H1 (cell line): ENCODE results near the gene CBLN1. TPM values are rescaled to one million over a fixed set of nuclear protein-coding genes. Genes with fewer than 3 reads are reported as not detected.

ENCODE experiments used
- CTCF ChIA-PET: fragments of 300-600 bp; sonication (Branson Sonifier 250); formaldehyde crosslinking; loops from one replicate; lab custom pipeline; 2021; ENCODE audit not compliant: partially characterized antibody; lab: Charles Lee
- POLR2A ChIA-PET: fragments of 300-600 bp; sonication (Branson Sonifier 250); formaldehyde crosslinking; loops from one replicate; lab custom pipeline; 2021; ENCODE audit warnings: inconsistent platforms; ENCODE audit not compliant: partially characterized antibody; lab: Charles Lee
- DNase-seq, 2 experiments: peaks; one replicate each; pipeline versions ENCODE4 v3.0.0 to v3.0.0-alpha.2; 2010 to 2022; ENCODE audit warnings: low spot score in 2 of 2, low read depth in 1 of 2, mixed read lengths in 1 of 2
- FAIRE-seq: peaks from 2 replicates; lab custom pipeline; 2011; peaks lifted over from hg19 to GRCh38; lab: Jason Lieb, UNC
- H2AFZ ChIP-seq: 2 replicates; pipeline ENCODE4 v1.8.1; 2012; ENCODE audit warnings: low read length, inconsistent platforms
- H2AK5ac ChIP-seq: 2 replicates; pipeline ENCODE4 v1.6.1; 2013; ENCODE audit warnings: low read depth, low read length
- H2BK120ac ChIP-seq: replicated peaks from 2 replicates; pipeline ENCODE3; 2013; ENCODE audit warnings: low read depth, low read length, inconsistent platforms
- H2BK12ac ChIP-seq: 2 replicates; pipeline ENCODE4 v1.6.1; 2013; ENCODE audit warnings: low read depth, low read length
- H2BK15ac ChIP-seq: 2 replicates; pipeline ENCODE4 v1.6.1; 2013; ENCODE audit warnings: low read length
- H2BK20ac ChIP-seq: 2 replicates; pipeline ENCODE4 v1.6.1; 2013; ENCODE audit warnings: low read length
- H2BK5ac ChIP-seq: 2 replicates; pipeline ENCODE4 v1.6.1; 2013; ENCODE audit warnings: low read depth, low read length
- H3K14ac ChIP-seq: 2 replicates; pipeline ENCODE4 v1.6.1; 2013; ENCODE audit warnings: inconsistent platforms; ENCODE audit not compliant: insufficient read length
- H3K18ac ChIP-seq: 2 replicates; pipeline ENCODE4 v1.6.1; 2013; ENCODE audit warnings: low read length; ENCODE audit errors: extremely low read depth
- H3K23ac ChIP-seq: 2 replicates; pipeline ENCODE4 v1.6.1; 2013; ENCODE audit warnings: inconsistent platforms; ENCODE audit not compliant: insufficient read length
- H3K23me2 ChIP-seq: 2 replicates; pipeline ENCODE4 v1.6.1; 2013; ENCODE audit warnings: low read depth, low read length
- H3K27ac ChIP-seq: 2 replicates; pipeline ENCODE4 v1.6.1; 2011; ENCODE audit warnings: low read depth, low read length, inconsistent platforms
- H3K27me3 ChIP-seq, 4 experiments: replicated peaks in 1 of 4; 1 replicate in 1 of 4; 2 replicates in 3 of 4; pipeline versions ENCODE4 v1.6.1 to v1.8.1; 2011 to 2013; ENCODE audit warnings: low read length in 3 of 4, mild to moderate bottlenecking in 3 of 4, inconsistent platforms in 2 of 4, mixed read lengths in 2 of 4, moderate library complexity in 1 of 4; ENCODE audit not compliant: control insufficient read depth in 3 of 4, insufficient read depth in 3 of 4; ENCODE audit errors: extremely low read depth in 1 of 4
- H3K36me3 ChIP-seq, 4 experiments: 2 replicates each; pipeline versions ENCODE4 v1.6.1 to v1.8.1; 2011 to 2013; ENCODE audit warnings: mild to moderate bottlenecking in 4 of 4, low read length in 3 of 4, moderate library complexity in 2 of 4, control low read depth in 1 of 4, inconsistent platforms in 1 of 4; ENCODE audit not compliant: insufficient read depth in 4 of 4, control insufficient read depth in 2 of 4
- H3K4ac ChIP-seq: replicated peaks from 2 replicates; pipeline ENCODE3; 2013; ENCODE audit warnings: low read length, low read depth, mixed read lengths, inconsistent platforms; ENCODE audit not compliant: insufficient read length
- H3K4me1 ChIP-seq, 4 experiments: replicated peaks in 1 of 4; 1 replicate in 1 of 4; 2 replicates in 3 of 4; pipeline versions ENCODE4 v1.6.1 to v1.8.1; 2011 to 2013; ENCODE audit warnings: low read length in 3 of 4, inconsistent platforms in 2 of 4, mixed read lengths in 1 of 4; ENCODE audit not compliant: insufficient read depth in 4 of 4, control insufficient read depth in 3 of 4
- H3K4me2 ChIP-seq, 2 experiments: 2 replicates each; pipeline versions ENCODE4 v1.6.1 to v1.8.1; 2011 to 2013; ENCODE audit warnings: low read depth in 2 of 2, low read length in 2 of 2, control low read depth in 1 of 2, inconsistent platforms in 1 of 2, mild to moderate bottlenecking in 1 of 2; ENCODE audit not compliant: insufficient read depth in 1 of 2
- H3K4me3 ChIP-seq, 4 experiments: fragments of 200-600, 300-600 bp in 1 of 4; sonication (generic), shearing (Covaris generic), sonication (Bioruptor Twin) in 1 of 4; 2 replicates each; pipeline versions ENCODE4 v1.5.1 to v1.8.1; 2011 to 2016; ENCODE audit warnings: low read length in 4 of 4, low read depth in 3 of 4, control low read depth in 2 of 4, inconsistent platforms in 2 of 4, mild to moderate bottlenecking in 2 of 4, mixed read lengths in 1 of 4, moderate library complexity in 1 of 4; ENCODE audit not compliant: insufficient read depth in 2 of 4; ENCODE audit errors: extremely low read depth in 1 of 4
- H3K56ac ChIP-seq: replicated peaks from 2 replicates; pipeline ENCODE3; 2013; ENCODE audit warnings: low read depth, mild to moderate bottlenecking, mixed read lengths, low read length, inconsistent platforms; ENCODE audit not compliant: insufficient read length
- H3K79me1 ChIP-seq: 2 replicates; pipeline ENCODE4 v1.6.1; 2013; ENCODE audit warnings: low read depth, low read length, control low read depth
- H3K79me2 ChIP-seq, 2 experiments: 2 replicates each; pipeline versions ENCODE4 v1.6.1 to v1.8.1; 2012 to 2013; ENCODE audit warnings: low read length in 2 of 2, mild to moderate bottlenecking in 2 of 2, inconsistent platforms in 1 of 2; ENCODE audit not compliant: insufficient read depth in 2 of 2, control insufficient read depth in 1 of 2
- H3K9ac ChIP-seq, 4 experiments: replicated peaks in 1 of 4; 1 replicate in 1 of 4; 2 replicates in 3 of 4; pipeline versions ENCODE4 v1.6.1 to v1.8.1; 2011 to 2013; ENCODE audit warnings: low read depth in 3 of 4, low read length in 3 of 4, control low read depth in 2 of 4, mild to moderate bottlenecking in 2 of 4, moderate library complexity in 2 of 4, inconsistent platforms in 1 of 4; ENCODE audit errors: extremely low read depth in 1 of 4
- H3K9me3 ChIP-seq, 2 experiments: 2 replicates each; pipeline versions ENCODE4 v1.6.1 to v1.8.1; 2012 to 2013; ENCODE audit warnings: mild to moderate bottlenecking in 2 of 2, moderate library complexity in 2 of 2, control low read depth in 1 of 2, inconsistent platforms in 1 of 2, low read depth in 1 of 2, low read length in 1 of 2, mixed read lengths in 1 of 2; ENCODE audit not compliant: insufficient read depth in 2 of 2
- H4K20me1 ChIP-seq, 2 experiments: replicated peaks in 1 of 2; 2 replicates each; pipeline versions ENCODE3 to v1.8.1; 2011 to 2013; ENCODE audit warnings: inconsistent platforms in 2 of 2, low read length in 2 of 2, mild to moderate bottlenecking in 1 of 2; ENCODE audit not compliant: insufficient read depth in 2 of 2, control insufficient read depth in 1 of 2
- H4K5ac ChIP-seq: 2 replicates; pipeline ENCODE4 v1.6.1; 2013; ENCODE audit warnings: low read length, low read depth, mixed read lengths, inconsistent platforms; ENCODE audit not compliant: insufficient read length
- H4K8ac ChIP-seq: 2 replicates; pipeline ENCODE4 v1.8.0; 2013; ENCODE audit warnings: mild to moderate bottlenecking, moderate library complexity, low read length, inconsistent platforms; ENCODE audit not compliant: insufficient read depth; ENCODE audit errors: extremely low read depth
- H4K91ac ChIP-seq: replicated peaks from 2 replicates; pipeline ENCODE3; 2013; ENCODE audit warnings: low read length, mixed read lengths, inconsistent platforms; ENCODE audit not compliant: insufficient read length
- CTCF ChIP-seq, 3 experiments: IDR thresholded peaks; 1 replicate in 2 of 3; 2 replicates in 1 of 3; pipeline versions ENCODE4 v1.5.1 to v1.6.1; 2011; ENCODE audit warnings: low read length in 3 of 3, mild to moderate bottlenecking in 3 of 3, inconsistent platforms in 2 of 3, low read depth in 1 of 3, moderate library complexity in 1 of 3; ENCODE audit not compliant: insufficient read depth in 1 of 3; ENCODE audit errors: control extremely low read depth in 1 of 3
- GTF2F1 ChIP-seq: IDR thresholded peaks from 2 replicates; pipeline ENCODE4 v1.6.1; 2012; ENCODE audit warnings: low read depth, low read length, improper control_type of control experiment, borderline replicate concordance
- HDAC2 ChIP-seq, 2 experiments: fragments of 300-600 bp in 1 of 2; sonication (generic) in 1 of 2; IDR thresholded peaks; 2 replicates each; pipeline ENCODE4 v1.6.1; 2011 to 2012; ENCODE audit warnings: low read depth in 2 of 2, low read length in 2 of 2, mild to moderate bottlenecking in 2 of 2, moderate library complexity in 2 of 2, borderline replicate concordance in 1 of 2, inconsistent platforms in 1 of 2
- KDM4A ChIP-seq: IDR thresholded peaks from one replicate; pipeline ENCODE4 v1.7.1; 2012; ENCODE audit warnings: low read depth, mild to moderate bottlenecking, moderate library complexity, low read length, inconsistent platforms; ENCODE audit not compliant: severe bottlenecking
- NRF1 ChIP-seq: IDR thresholded peaks from 2 replicates; pipeline ENCODE4 v1.6.1; 2011; ENCODE audit warnings: mild to moderate bottlenecking, low read depth, low read length, improper control_type of control experiment
- RXRA ChIP-seq: IDR thresholded peaks from 2 replicates; pipeline ENCODE4 v1.6.1; 2011; ENCODE audit warnings: low read depth, mild to moderate bottlenecking, low read length, moderate library complexity; ENCODE audit not compliant: insufficient read depth
- SUZ12 ChIP-seq: fragments of 200-600 bp; sonication (generic); IDR thresholded peaks from 2 replicates; pipeline ENCODE4 v1.6.1; 2012; ENCODE audit warnings: mild to moderate bottlenecking, inconsistent platforms, low read length, moderate library complexity, mixed read lengths
- TBP ChIP-seq: IDR thresholded peaks from 2 replicates; pipeline ENCODE4 v1.6.1; 2011; ENCODE audit warnings: low read depth, low read length, improper control_type of control experiment
- WGBS, 2 experiments: shearing (Covaris generic) in 1 of 2; methylation state at CpG; one replicate each; pipeline versions ENCODE4 v1.1.6 to v1.1.7; 2013 to 2015; ENCODE audit warnings: low lambda C conversion rate in 2 of 2, mixed read lengths in 2 of 2, inconsistent platforms in 1 of 2, low coverage in 1 of 2, missing lambda C conversion rate in 1 of 2; ENCODE audit not compliant: insufficient replicate concordance in 2 of 2, insufficient coverage in 1 of 2, insufficient read length in 1 of 2; ENCODE audit errors: extremely low coverage in 1 of 2, missing lambda C conversion rate in 1 of 2; 5-methylcytosine and 5-hydroxymethylcytosine counted together
- polyA plus RNA-seq, 7 experiments: library from polyadenylated mRNA; depleted of rRNA in 3 of 7; stranded (reverse) in 5 of 7; unstranded in 2 of 7; fragments of >200 nt in 5 of 7; fragments of 200-250 nt in 2 of 7; gene quantifications; 1 replicate in 5 of 7; 2 replicates in 1 of 7; 4 replicates in 1 of 7; pipeline versions ENCODE4 v1.2.1 to v1.2.3, GENCODE V29; 2011 to 2013; ENCODE audit warnings: missing spikeins in 2 of 7, mixed read lengths in 2 of 7
- total RNA-seq: library from RNA; stranded (reverse); fragmentation: NEBNext Ultra II Directional; extraction: Animal tissue kit (Norgen Biotek cat#: 25700); gene quantifications from 2 replicates; pipeline ENCODE4 v1.2.1, GENCODE V29; 2021

The CBLN1 gene
- total and polyA plus RNA-seq, 2 of the 8 experiments (the other 6 are each of a cell fraction or from before 2014, with no cell fraction given) = 0.97 to 7.1 TPM

- Histone ChIP-seq H3K36me3 (no peaks in the 10 kb centered on the region), H3K4me3 (peak overlapping the region; percentile 11 to 56 (median 18); a peak in 5 of 8 replicates)
- FAIRE-seq = no peak
- peak; percentile 49; the same call in 1 of the 2 replicates for TF ChIP-seq TBP
- no peak for TF ChIP-seq HDAC2 (IDR thresholded peaks at IDR 0.05; ENCODE audit: borderline replicate concordance in 1 of 2, low read depth in 2 of 2, low read length in 2 of 2)
- TF ChIP-seq NRF1 = no peak
- no peak for TF ChIP-seq CTCF (IDR thresholded peaks at IDR 0.05; ENCODE audit: control extremely low read depth in 1 of 3, insufficient read depth in 1 of 3, low read depth in 1 of 3, low read length in 3 of 3)
- no peak for TF ChIP-seq RXRA
- TF ChIP-seq KDM4A = peak; percentile 34
- no peak for TF ChIP-seq GTF2F1
- peak; percentile 87 for TF ChIP-seq SUZ12
Observed at GRCh38 chr16:49275050-49275730, 6.4 kb downstream of the CBLN1 start.

More at GRCh38 chr16:49275050-49275730, 6.4 kb downstream of the CBLN1 start:
- Histone ChIP-seq H3K27ac (no peak overlapping the region), H4K8ac (no peak overlapping the region), H4K20me1 (peaks cover 9 to 34% of the 10 kb centered on the region in 2 experiments), H3K4ac (no peak overlapping the region), H2BK12ac (no peak overlapping the region), H3K56ac (no peak overlapping the region), H3K4me1 (peaks cover 2 to 23% (median 19%) of the 10 kb centered on the region in 4 experiments), H4K5ac (no peak overlapping the region), H2BK120ac (no peak overlapping the region), H3K18ac (peak overlapping the region; percentile 53; the same call in 1 of the 2 replicates), H2BK15ac (no peak overlapping the region), H2AK5ac (no peak overlapping the region), H3K23ac (no peak overlapping the region), H2BK5ac (no peak overlapping the region), H3K9ac (no peak overlapping the region), H3K23me2 (peaks cover 11% of the 10 kb centered on the region; the same call in 1 of the 2 replicates), H3K9me3 (no peaks in the 10 kb centered on the region), H3K79me1 (no peaks in the 10 kb centered on the region), H4K91ac (no peak overlapping the region), H3K79me2 (no peaks in the 10 kb centered on the region), H2AFZ (peak overlapping the region; percentile 1; the same call in 1 of the 2 replicates), H3K27me3 (peaks cover 70 to 84% (median 80%) of the 10 kb centered on the region in 4 experiments), H3K14ac (no peak overlapping the region), H2BK20ac (no peak overlapping the region), H3K4me2 (peak overlapping the region; percentile 60 to 87)
- ChIA-PET CTCF (interaction anchor here (0.8 to 6.9 kb wide), 2 partner anchors 74 to 78 kb away, joined by 3 to 28 read pairs; no protein-coding TSS in a partner anchor), POLR2A (interaction anchor here (1.9 kb wide), 1 partner anchor 9 kb away, joined by 6 read pairs; no protein-coding TSS in a partner anchor)
- peak in 1 of 2 experiments; percentile 72 for DNase-seq
- 3% methylated on average over 34 of the region's 34 CpGs; no CpG with 5 or more reads in 1 of the 2 experiments for WGBS, 2 experiments
